Brain microvascular endothelial cell (primary cell): ENCODE measurements around the gene RFXANK.

Experiments
- DNase-seq: peaks from one replicate; pipeline ENCODE4 v3.0.0-alpha.2; 2020
- H3K27ac ChIP-seq: fragments of 250-450 bp; sonication (Bioruptor Pico); 2 replicates; pipeline ENCODE4 v1.5.1; 2020; ENCODE audit warnings: mild to moderate bottlenecking, moderate library complexity
- H3K27me3 ChIP-seq: fragments of 250-450 bp; sonication (Bioruptor Pico); replicated peaks from 2 replicates; pipeline ENCODE4 v1.5.1; 2020; ENCODE audit warnings: mild to moderate bottlenecking
- H3K36me3 ChIP-seq: fragments of 250-450 bp; sonication (Bioruptor Pico); replicated peaks from 2 replicates; pipeline ENCODE4 v1.5.1; 2020; ENCODE audit warnings: mild to moderate bottlenecking
- H3K4me3 ChIP-seq: 2 replicates; pipeline ENCODE4 v1.5.1; 2011; ENCODE audit warnings: low read depth, mild to moderate bottlenecking, control low read depth, low read length, moderate library complexity
- CTCF ChIP-seq: IDR thresholded peaks from 2 replicates; pipeline ENCODE4 v1.5.1; 2011; ENCODE audit warnings: low read depth, mild to moderate bottlenecking, moderate library complexity, low read length, control low read depth, inconsistent platforms; ENCODE audit errors: missing control alignments
- in situ Hi-C: cut with HindIII; loops from 2 replicates; pipeline ENCODE4 v1.10.0; 2017; ENCODE audit warnings: low sequenced_read_pairs, low pct_ligation_motif_present

The RFXANK gene

GRCh38 chr19:19223636-19224035 is 31.6 kb downstream of the RFXANK start:
- DNase-seq, result no peak
- in situ Hi-C loops, result no loop called here
- Histone ChIP-seq H3K4me3 (no peak overlapping the region), H3K27me3 (peaks cover 5% of the 10 kb centered on the region), H3K27ac (no peak overlapping the region), H3K36me3 (no peaks in the 10 kb centered on the region)
- no peak for TF ChIP-seq CTCF

GRCh38 chr19:19224150-19224851 is 32.2 kb downstream of the RFXANK start:
- Histone ChIP-seq H3K27me3 (peaks cover 5% of the 10 kb centered on the region), H3K36me3 (no peaks in the 10 kb centered on the region), H3K27ac (no peak overlapping the region), H3K4me3 (no peak overlapping the region)
- DNase-seq, result no peak
- in situ Hi-C loops, result no loop called here
- TF ChIP-seq CTCF, result no peak

- Histone ChIP-seq H3K27me3 (peaks cover 5% of the 10 kb centered on the region), H3K27ac (no peak overlapping the region), H3K4me3 (no peak overlapping the region), H3K36me3 (no peaks in the 10 kb centered on the region)
- peak; percentile 45 for DNase-seq
- peak; percentile 76 for TF ChIP-seq CTCF
- in situ Hi-C loops, result no loop called here
Observed at GRCh38 chr19:19224852-19225494, 32.9 kb downstream of the RFXANK start.

- DNase-seq, result no peak
- no peak overlapping the region for H3K27ac ChIP-seq
- no peak for TF ChIP-seq CTCF
- peaks cover 5% of the 10 kb centered on the region for H3K27me3 ChIP-seq
- in situ Hi-C loops, result no loop called here
- H3K36me3 ChIP-seq, result no peaks in the 10 kb centered on the region
- H3K4me3 ChIP-seq, result no peak overlapping the region
Observed at GRCh38 chr19:19226204-19226603, 34.1 kb downstream of the RFXANK start.

GRCh38 chr19:19226663-19227062 is 34.6 kb downstream of the RFXANK start:
- Histone ChIP-seq H3K27me3 (peaks cover 5% of the 10 kb centered on the region), H3K36me3 (no peaks in the 10 kb centered on the region), H3K27ac (no peak overlapping the region), H3K4me3 (no peak overlapping the region)
- in situ Hi-C loops, result no loop called here
- DNase-seq, result no peak
- no peak for TF ChIP-seq CTCF
